B cell (primary cell): ENCODE results near the gene UBXN10. TPM values are rescaled to one million over a fixed set of nuclear protein-coding genes. Genes with fewer than 3 reads are reported as not detected.

Experiments
- ATAC-seq: fragments of 200-7000 bp; cut with Tn5 transposase; one replicate; pipeline ENCODE4 v1.10.0; 2021; ENCODE audit warnings: low read depth, mild to moderate bottlenecking, moderate number of reproducible peaks, moderate library complexity
- CTCF ChIA-PET: fragments of 350-600 bp; sonication (Branson Sonifier 250); formaldehyde crosslinking; loops from one replicate; lab custom pipeline; 2021; ENCODE audit warnings: antibody characterized with exemption, inconsistent platforms; lab: Charles Lee
- POLR2A ChIA-PET: fragments of 350-600 bp; sonication (Branson Sonifier 250); formaldehyde crosslinking; loops from one replicate; lab custom pipeline; 2021; ENCODE audit warnings: antibody characterized with exemption; lab: Charles Lee
- DNase-seq: peaks from one replicate; pipeline ENCODE4 v3.0.0; 2013
- H2AFZ ChIP-seq: 2 replicates; pipeline ENCODE4 v1.6.1; 2012; ENCODE audit warnings: mild to moderate bottlenecking, low read depth, low read length; ENCODE audit not compliant: insufficient read depth, poor library complexity, severe bottlenecking
- H3K27ac ChIP-seq, 2 donors: 1 replicate in 1 of 2; 2 replicates in 1 of 2; pipeline ENCODE4 v1.5.1; 2012 to 2013; ENCODE audit warnings: low read length in 2 of 2, mild to moderate bottlenecking in 2 of 2, moderate library complexity in 1 of 2
- H3K27me3 ChIP-seq, 4 experiments: fragments of 200-600 bp in 1 of 4; sonication (generic) in 1 of 4; replicated peaks in 1 of 4; 1 replicate in 2 of 4; 2 replicates in 2 of 4; pipeline versions ENCODE4 v1.6.1 to v1.7.0; 2013 to 2016; ENCODE audit warnings: low read length in 3 of 4, mild to moderate bottlenecking in 2 of 4, mixed read lengths in 1 of 4, moderate library complexity in 1 of 4; ENCODE audit not compliant: insufficient read depth in 4 of 4, control insufficient read depth in 3 of 4; ENCODE audit errors: control extremely low read depth in 1 of 4
- H3K36me3 ChIP-seq, 2 experiments: replicated peaks in 1 of 2; 1 replicate in 1 of 2; 2 replicates in 1 of 2; pipeline versions ENCODE4 v1.6.1 to v1.7.1; 2013; ENCODE audit warnings: low read length in 1 of 2; ENCODE audit not compliant: insufficient read depth in 2 of 2, control insufficient read depth in 1 of 2; ENCODE audit errors: control extremely low read depth in 1 of 2, extremely low read depth in 1 of 2
- H3K4me1 ChIP-seq, 2 donors: fragments of 200-600 bp in 1 of 2; sonication (generic) in 1 of 2; 1 replicate in 1 of 2; 2 replicates in 1 of 2; pipeline versions ENCODE4 v1.5.1 to v1.6.1; 2013 to 2017; ENCODE audit warnings: low read length in 2 of 2; ENCODE audit not compliant: control insufficient read depth in 2 of 2, insufficient read depth in 2 of 2
- H3K4me2 ChIP-seq: replicated peaks from 2 replicates; pipeline ENCODE3; 2012; ENCODE audit warnings: mild to moderate bottlenecking, low read depth, low read length; ENCODE audit not compliant: poor library complexity, severe bottlenecking
- H3K4me3 ChIP-seq, 5 experiments: fragments of 200-600 bp in 1 of 5; sonication (generic) in 1 of 5; 1 replicate in 3 of 5; 2 replicates in 2 of 5; pipeline versions ENCODE4 v1.5.1 to v1.7.0; 2011 to 2016; ENCODE audit warnings: low read length in 4 of 5, mild to moderate bottlenecking in 4 of 5, low read depth in 2 of 5, control low read depth in 1 of 5, moderate library complexity in 1 of 5; ENCODE audit not compliant: insufficient read depth in 1 of 5; ENCODE audit errors: control extremely low read depth in 1 of 5, extremely low read depth in 1 of 5
- H3K79me2 ChIP-seq: fragments of 200-600 bp; sonication (generic); one replicate; pipeline ENCODE4 v1.6.0; 2016; ENCODE audit warnings: low read length; ENCODE audit not compliant: control insufficient read depth, insufficient read depth
- H3K9ac ChIP-seq: fragments of 200-600 bp; sonication (generic); 2 replicates; pipeline ENCODE4 v1.6.1; 2017; ENCODE audit warnings: mild to moderate bottlenecking, low read length, moderate library complexity
- H3K9me3 ChIP-seq, 3 donors: one replicate each; pipeline versions ENCODE4 v1.6.1 to v1.7.1; 2013; ENCODE audit warnings: low read length in 2 of 3; ENCODE audit not compliant: control insufficient read depth in 2 of 3, insufficient read depth in 1 of 3; ENCODE audit errors: control extremely low read depth in 1 of 3
- H4K20me1 ChIP-seq: 2 replicates; pipeline ENCODE4 v1.6.0; 2012; ENCODE audit warnings: mild to moderate bottlenecking, low read length; ENCODE audit not compliant: insufficient read depth, control insufficient read depth, poor library complexity, severe bottlenecking
- H3K27ac Mint-ChIP-seq: one replicate; pipeline ENCODE4 v1.8.0; 2021; ENCODE audit warnings: mixed read lengths
- H3K27me3 Mint-ChIP-seq: one replicate; pipeline ENCODE4 v1.8.0; 2021; ENCODE audit warnings: mixed read lengths
- H3K4me1 Mint-ChIP-seq: one replicate; pipeline ENCODE4 v1.8.0; 2021; ENCODE audit warnings: mixed read lengths
- H3K4me3 Mint-ChIP-seq: one replicate; pipeline ENCODE4 v1.8.0; 2021; ENCODE audit warnings: mixed read lengths
- H3K9me3 Mint-ChIP-seq: one replicate; pipeline ENCODE4 v1.8.0; 2022; ENCODE audit warnings: mixed read lengths; ENCODE audit not compliant: insufficient read depth
- EZH2 ChIP-seq: IDR thresholded peaks from 2 replicates; pipeline ENCODE4 v1.6.1; 2012; ENCODE audit warnings: borderline replicate concordance, low read depth, mild to moderate bottlenecking, moderate library complexity, low read length; ENCODE audit not compliant: insufficient read depth, poor library complexity, severe bottlenecking
- WGBS: methylation state at CpG from one replicate; pipeline ENCODE4 v1.1.5; 2013; ENCODE audit warnings: missing lambda C conversion rate; ENCODE audit not compliant: insufficient coverage; 5-methylcytosine and 5-hydroxymethylcytosine counted together
- intact Hi-C: fragments of 100-400 bp; cut with micrococcal nuclease; formaldehyde crosslinking; loops from one replicate; pipeline ENCODE4 v1.10.0; 2022
- polyA plus RNA-seq: library from polyadenylated mRNA; depleted of rRNA; stranded (reverse); fragments of >200 nt; gene quantifications from 2 replicates; pipeline ENCODE4 v1.2.3, GENCODE V29; 2012
- total RNA-seq, 2 donors: library from RNA; stranded (reverse); fragments of 120-200 nt in 1 of 2; gene quantifications; 1 replicate in 1 of 2; 2 replicates in 1 of 2; pipeline versions ENCODE4 v1.2.3 to v1.2.4, GENCODE V29; 2013 to 2022
- TF ChIP-seq, protein P1 (sequence below): fragments of 200-600 bp; IDR thresholded peaks from one replicate; pipeline ENCODE4 v1.8.0; 2022; ENCODE audit warnings: antibody characterized with exemption, mild to moderate bottlenecking

Gene UBXN10
- total and polyA plus RNA-seq, 2 donors (not counting 1 experiment from before 2014, with no cell fraction given), result 0.07 to 0.25 TPM

DNA sequence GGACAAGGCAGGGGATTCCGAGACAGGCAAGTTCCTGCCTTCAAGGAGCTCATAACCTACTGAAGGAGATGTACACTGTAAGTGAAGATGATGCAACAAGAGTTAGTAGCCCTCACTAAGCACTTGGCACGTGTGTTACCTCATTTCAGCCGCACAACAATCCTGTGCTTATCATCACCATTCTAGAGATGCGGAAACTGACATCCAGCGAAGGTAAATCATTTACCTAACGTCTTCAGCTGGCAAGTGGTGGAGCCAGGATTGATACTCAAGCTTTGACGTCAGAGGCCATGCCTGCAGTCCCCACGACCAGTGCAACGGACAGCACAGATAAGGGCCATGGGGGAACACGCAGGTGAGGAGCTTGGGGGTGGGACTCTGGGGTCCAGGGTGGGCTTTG is 2.9 kb upstream of the UBXN10 start:
- H3K27me3 Mint-ChIP-seq, result peaks cover 41% of the 10 kb centered on the region
- intact Hi-C loops, result no loop called here
- POLR2A ChIA-PET, result no interaction called here
- H3K4me3 Mint-ChIP-seq, result no peak overlapping the region
- H3K4me1 Mint-ChIP-seq, result peaks cover 21% of the 10 kb centered on the region
- no peaks in the 10 kb centered on the region for H4K20me1 ChIP-seq
- no peak overlapping the region for H3K4me2 ChIP-seq
- ATAC-seq (no peak), DNase-seq (no peak)
- H3K9ac ChIP-seq, result no peak overlapping the region
- H3K27me3 ChIP-seq, result peaks cover 0 to 30% (median 7%) of the 10 kb centered on the region in 4 experiments
- no peak overlapping the region for H3K27ac Mint-ChIP-seq
- H3K27ac ChIP-seq, result no peak overlapping the region
- H3K9me3 Mint-ChIP-seq, result peaks cover 2% of the 10 kb centered on the region
- no peaks in the 10 kb centered on the region for H3K36me3 ChIP-seq
- TF ChIP-seq EZH2, result no peak
- TF ChIP-seq, protein P1, sequence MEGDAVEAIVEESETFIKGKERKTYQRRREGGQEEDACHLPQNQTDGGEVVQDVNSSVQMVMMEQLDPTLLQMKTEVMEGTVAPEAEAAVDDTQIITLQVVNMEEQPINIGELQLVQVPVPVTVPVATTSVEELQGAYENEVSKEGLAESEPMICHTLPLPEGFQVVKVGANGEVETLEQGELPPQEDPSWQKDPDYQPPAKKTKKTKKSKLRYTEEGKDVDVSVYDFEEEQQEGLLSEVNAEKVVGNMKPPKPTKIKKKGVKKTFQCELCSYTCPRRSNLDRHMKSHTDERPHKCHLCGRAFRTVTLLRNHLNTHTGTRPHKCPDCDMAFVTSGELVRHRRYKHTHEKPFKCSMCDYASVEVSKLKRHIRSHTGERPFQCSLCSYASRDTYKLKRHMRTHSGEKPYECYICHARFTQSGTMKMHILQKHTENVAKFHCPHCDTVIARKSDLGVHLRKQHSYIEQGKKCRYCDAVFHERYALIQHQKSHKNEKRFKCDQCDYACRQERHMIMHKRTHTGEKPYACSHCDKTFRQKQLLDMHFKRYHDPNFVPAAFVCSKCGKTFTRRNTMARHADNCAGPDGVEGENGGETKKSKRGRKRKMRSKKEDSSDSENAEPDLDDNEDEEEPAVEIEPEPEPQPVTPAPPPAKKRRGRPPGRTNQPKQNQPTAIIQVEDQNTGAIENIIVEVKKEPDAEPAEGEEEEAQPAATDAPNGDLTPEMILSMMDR, result no peak
- no peak overlapping the region for H2AFZ ChIP-seq
- WGBS, result 94% methylated on average over 7 of the region's 10 CpGs
- H3K4me1 ChIP-seq, result peaks cover 19 to 21% of the 10 kb centered on the region in 2 donors
- H3K4me3 ChIP-seq, result no peak overlapping the region
- H3K79me2 ChIP-seq, result no peaks in the 10 kb centered on the region
- H3K9me3 ChIP-seq, result peaks cover 1 to 14% (median 7%) of the 10 kb centered on the region in 3 donors
- CTCF ChIA-PET, result interaction anchor here (5.4 kb wide), 1 partner anchor 12 kb away, joined by 32 read pairs; no protein-coding TSS in a partner anchor

DNA sequence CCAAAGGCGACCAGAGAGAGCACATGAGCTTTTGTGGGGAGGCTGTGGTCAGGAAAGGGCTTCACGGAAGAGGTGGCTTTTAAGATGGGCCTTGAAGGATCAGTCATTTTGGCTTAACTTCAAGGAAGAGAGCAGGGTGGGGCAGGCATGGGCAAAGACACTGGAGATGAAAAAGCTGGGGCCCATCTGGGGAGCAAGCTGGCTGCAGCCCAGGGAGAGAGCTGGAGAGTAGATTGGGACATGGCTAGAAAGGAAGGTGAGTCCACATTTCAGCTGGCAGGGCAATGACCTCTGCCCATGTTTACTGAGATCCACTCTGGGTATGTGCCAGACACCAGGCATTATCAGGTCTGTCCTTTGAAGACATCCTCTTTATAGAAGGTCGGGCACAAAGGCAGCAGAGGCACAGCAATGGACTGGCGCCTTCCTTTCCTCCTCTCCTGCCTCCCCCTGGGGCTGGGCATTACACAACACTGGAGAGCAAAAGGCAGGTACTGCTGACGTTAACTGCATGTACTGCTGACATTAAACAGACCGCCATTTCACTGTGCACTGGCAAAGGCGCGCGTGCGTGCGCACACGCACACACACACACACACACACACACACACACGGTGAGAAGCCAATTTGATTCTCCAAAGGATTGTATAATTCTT is 2.2 kb upstream of the UBXN10 start:
- CTCF ChIA-PET, result no interaction called here
- TF ChIP-seq, protein P1, result no peak
- TF ChIP-seq EZH2, result no peak
- Histone ChIP-seq H3K4me3 (no peak overlapping the region), H3K79me2 (no peaks in the 10 kb centered on the region), H3K27ac (no peak overlapping the region), H2AFZ (no peak overlapping the region), H3K9ac (no peak overlapping the region), H3K9me3 (peaks cover 1 to 14% (median 7%) of the 10 kb centered on the region in 3 donors), H3K36me3 (no peaks in the 10 kb centered on the region), H3K4me1 (peaks cover 19 to 21% of the 10 kb centered on the region in 2 donors), H3K27me3 (peaks cover 0 to 31% (median 10%) of the 10 kb centered on the region in 4 experiments), H3K4me2 (no peak overlapping the region), H4K20me1 (no peaks in the 10 kb centered on the region)
- Mint-ChIP-seq H3K27me3 (peaks cover 48% of the 10 kb centered on the region), H3K4me3 (peak overlapping the region; percentile 3), H3K4me1 (peaks cover 21% of the 10 kb centered on the region), H3K9me3 (peaks cover 2% of the 10 kb centered on the region), H3K27ac (no peak overlapping the region)
- ATAC-seq (no peak), DNase-seq (no peak)
- WGBS, result 74% methylated on average over 5 of the region's 13 CpGs
- POLR2A ChIA-PET, result interaction anchor here (0.7 kb wide), 1 partner anchor 81 kb away, joined by 3 read pairs; no protein-coding TSS in a partner anchor
- intact Hi-C loops, result no loop called here
